HFF-Myc (cell line): ENCODE results near the gene ILRUN.
"Not testable (repeated sequence)": the region's sequence is repeated elsewhere in the genome, so short reads cannot be mapped to it uniquely, and the experiment has no call there.

Source experiments
- DNase-seq: peaks from one replicate; pipeline ENCODE4 v3.0.0-alpha.2; 2011; ENCODE audit warnings: low read depth; ENCODE audit errors: extremely low read depth
- H3K4me3 ChIP-seq: replicated peaks from 2 replicates; pipeline ENCODE4 v1.5.1; 2011; ENCODE audit warnings: low read depth, mild to moderate bottlenecking, control low read depth, low read length
- TF ChIP-seq, protein P1 (sequence below): IDR thresholded peaks from 2 replicates; pipeline ENCODE4 v1.5.1; 2012; ENCODE audit warnings: mild to moderate bottlenecking, low read depth, low read length, control low read depth; ENCODE audit errors: missing control alignments

ILRUN gene

DNA sequence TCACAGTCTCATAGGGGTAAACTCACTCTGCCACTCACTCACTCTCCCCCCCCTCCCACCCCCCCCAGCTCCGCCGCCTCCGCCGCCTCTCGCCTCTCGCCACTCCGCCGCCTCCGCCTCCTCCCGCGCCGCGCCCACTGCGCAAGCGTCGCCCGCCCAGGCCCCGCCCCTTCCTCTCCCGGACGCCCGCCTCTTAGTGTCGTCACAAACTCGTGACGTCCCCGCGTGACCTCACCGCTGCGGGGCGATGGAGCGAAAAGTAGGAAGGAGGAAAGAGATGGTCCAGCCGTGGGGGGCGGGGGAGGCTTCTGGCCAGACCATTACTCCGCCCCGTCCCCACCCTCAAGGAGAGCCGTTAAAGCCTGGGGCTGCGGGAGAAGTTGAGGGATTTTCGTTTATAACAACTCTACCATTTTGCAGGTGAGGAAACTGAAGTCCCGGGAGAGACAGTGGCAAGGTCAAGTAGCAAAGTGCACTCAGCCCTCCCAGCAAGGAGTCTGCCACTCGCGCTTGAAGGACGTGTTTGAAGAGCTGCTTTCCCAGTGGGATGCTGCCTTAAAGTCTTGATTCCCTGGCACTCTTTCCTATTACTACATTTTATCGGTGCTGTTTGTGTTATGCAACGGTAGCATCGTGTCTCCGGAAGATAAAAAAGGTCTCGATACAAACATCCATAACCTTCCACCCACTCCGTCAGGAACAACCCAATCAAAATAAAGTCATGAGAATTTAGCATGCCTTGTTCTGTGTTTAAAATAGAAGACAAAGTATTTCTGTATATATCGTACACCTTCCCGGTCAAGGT lies at the start of gene ILRUN:
TSS of gene ILRUN (minus strand) at position 29 of the 805 bp plus-strand sequence. CDS start 164 bp downstream, outside the sequence.
- DNase-seq: peak; percentile 61
- H3K4me3 ChIP-seq: peak within 1 kb of the TSS; percentile 93
- TF ChIP-seq, protein P1, sequence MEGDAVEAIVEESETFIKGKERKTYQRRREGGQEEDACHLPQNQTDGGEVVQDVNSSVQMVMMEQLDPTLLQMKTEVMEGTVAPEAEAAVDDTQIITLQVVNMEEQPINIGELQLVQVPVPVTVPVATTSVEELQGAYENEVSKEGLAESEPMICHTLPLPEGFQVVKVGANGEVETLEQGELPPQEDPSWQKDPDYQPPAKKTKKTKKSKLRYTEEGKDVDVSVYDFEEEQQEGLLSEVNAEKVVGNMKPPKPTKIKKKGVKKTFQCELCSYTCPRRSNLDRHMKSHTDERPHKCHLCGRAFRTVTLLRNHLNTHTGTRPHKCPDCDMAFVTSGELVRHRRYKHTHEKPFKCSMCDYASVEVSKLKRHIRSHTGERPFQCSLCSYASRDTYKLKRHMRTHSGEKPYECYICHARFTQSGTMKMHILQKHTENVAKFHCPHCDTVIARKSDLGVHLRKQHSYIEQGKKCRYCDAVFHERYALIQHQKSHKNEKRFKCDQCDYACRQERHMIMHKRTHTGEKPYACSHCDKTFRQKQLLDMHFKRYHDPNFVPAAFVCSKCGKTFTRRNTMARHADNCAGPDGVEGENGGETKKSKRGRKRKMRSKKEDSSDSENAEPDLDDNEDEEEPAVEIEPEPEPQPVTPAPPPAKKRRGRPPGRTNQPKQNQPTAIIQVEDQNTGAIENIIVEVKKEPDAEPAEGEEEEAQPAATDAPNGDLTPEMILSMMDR: no peak

DNA sequence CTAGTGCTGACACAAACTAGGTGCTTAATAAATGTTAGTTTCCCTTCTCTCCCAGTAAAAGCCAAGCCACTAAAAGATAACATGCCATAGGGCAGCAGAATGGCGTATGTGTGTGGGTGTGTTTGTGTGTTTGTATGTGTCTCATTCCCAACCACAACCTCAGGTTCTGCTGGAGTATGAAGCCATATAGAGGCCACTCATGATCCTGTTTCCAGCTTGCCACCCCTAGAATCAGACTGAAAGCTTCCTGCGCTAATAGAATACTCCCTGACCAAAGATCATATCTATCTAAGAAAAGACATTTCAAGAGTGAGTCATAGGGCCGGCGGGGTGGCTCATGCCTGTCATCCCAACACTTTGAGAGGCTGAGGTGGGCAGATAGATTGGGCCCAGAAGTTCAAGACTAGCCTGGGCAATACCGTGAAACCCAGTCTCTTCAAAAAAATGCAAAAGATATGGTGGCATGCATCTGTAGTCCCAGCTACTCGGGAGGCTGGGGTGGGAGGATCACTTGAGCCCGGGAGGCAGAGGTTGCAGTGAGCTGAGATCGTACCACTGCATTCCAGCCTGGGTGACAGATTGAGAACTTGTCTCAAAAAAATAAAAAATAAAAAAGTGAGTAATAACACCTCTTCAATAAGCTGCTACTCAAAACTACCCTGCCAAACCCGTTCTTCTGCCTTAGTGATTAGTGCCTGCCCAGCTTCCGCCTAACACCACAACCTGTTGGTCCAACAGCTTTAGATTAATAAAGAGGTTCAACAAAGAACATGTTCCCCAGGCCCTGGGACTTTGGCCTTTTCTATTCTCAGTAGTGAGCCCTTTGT lies 48.9 kb upstream of the ILRUN start:
- no peak for DNase-seq
- TF ChIP-seq, protein P1: no peak
- H3K4me3 ChIP-seq: no peak overlapping the region

DNA sequence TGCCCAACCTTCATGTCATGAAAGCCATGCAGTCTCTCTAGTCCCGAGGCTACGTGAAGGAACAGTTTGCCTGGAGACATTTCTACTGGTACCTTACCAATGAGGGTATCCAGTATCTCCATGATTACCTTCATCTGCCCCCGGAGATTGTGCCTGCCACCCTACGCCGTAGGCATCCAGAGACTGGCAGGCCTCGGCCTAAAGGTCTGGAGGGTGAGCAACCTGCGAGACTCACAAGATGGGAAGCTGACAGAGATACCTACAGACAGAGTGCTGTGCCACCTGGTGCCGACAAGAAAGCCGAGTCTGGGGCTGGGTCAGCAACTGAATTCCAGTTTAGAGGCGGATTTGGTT lies 47.7 kb upstream of the ILRUN start:
- H3K4me3 ChIP-seq, DNase-seq: not testable (repeated sequence)

DNA sequence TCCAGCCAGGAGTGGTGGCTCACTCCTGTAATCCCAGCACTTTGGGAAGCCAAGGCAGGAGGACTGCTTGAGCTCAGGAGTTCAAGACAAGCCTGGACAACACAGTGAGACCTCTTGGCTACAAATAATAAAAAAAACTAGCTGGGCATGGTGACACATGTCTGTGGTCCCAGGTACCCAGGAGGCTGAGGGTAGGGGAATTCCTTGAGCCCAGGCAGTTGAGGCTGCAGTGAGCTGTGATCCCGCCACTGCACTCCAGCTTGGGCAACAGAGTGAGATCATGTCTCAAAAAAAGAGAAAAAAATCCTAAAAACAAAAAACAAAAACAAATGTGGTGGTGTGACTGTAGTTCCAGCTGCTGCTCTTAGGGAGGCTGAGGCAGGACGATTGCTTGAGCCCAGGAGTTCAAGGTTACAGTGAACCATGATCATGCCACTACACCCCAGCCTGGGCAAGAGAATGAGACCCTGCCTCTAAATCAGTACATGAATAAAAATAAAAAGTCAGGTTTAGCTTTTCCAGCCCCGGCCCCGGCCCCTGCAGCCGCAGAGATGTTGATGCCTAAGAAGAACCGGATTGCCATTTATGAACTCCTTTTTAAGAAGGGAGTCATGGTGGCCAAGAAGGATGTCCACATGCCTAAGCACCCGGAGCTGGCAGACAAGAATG lies 47.2 kb upstream of the ILRUN start:
- H3K4me3 ChIP-seq: no peak overlapping the region
- TF ChIP-seq, protein P1: no peak
- DNase-seq: no peak

DNA sequence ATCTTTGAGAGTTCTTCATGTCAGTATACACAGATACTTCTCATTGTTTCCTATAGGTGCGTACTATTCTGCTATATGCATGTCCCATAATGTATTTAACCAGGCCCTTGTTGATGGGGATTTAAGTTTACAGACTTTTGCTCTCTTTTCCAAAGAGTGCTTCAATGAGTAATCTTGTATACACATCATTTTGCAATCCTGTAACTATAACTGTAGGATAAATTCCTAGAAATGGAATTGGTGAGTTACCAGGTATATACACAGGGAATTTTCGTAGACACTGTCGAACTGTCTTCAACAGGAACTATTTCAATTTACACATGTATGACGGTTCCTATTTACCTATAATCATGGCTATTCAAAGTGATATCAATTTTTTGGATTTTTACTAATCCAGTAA lies 45.5 kb upstream of the ILRUN start:
- no peak overlapping the region for H3K4me3 ChIP-seq
- TF ChIP-seq, protein P1: no peak
- DNase-seq: no peak

DNA sequence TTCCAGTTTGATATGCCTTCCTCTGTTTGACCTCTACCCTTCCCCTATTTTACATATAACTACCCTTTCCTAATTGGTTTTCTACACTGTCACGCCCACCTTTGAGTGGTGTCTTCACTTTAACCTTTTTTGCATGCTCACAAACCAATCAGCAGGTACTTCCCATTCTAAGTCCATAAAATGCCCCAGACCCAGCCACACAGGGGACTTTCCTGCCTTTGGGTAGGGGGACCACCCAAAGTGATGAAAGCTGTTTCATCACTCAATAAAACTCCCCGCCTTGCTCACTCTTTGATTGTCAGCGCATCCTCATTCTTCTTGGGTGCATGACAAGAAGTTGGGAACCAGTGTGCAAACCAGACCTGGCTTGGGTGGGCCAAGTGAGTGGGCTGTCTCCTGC lies 40.3 kb upstream of the ILRUN start:
- TF ChIP-seq, protein P1: no peak
- DNase-seq: no peak
- H3K4me3 ChIP-seq: no peak overlapping the region

DNA sequence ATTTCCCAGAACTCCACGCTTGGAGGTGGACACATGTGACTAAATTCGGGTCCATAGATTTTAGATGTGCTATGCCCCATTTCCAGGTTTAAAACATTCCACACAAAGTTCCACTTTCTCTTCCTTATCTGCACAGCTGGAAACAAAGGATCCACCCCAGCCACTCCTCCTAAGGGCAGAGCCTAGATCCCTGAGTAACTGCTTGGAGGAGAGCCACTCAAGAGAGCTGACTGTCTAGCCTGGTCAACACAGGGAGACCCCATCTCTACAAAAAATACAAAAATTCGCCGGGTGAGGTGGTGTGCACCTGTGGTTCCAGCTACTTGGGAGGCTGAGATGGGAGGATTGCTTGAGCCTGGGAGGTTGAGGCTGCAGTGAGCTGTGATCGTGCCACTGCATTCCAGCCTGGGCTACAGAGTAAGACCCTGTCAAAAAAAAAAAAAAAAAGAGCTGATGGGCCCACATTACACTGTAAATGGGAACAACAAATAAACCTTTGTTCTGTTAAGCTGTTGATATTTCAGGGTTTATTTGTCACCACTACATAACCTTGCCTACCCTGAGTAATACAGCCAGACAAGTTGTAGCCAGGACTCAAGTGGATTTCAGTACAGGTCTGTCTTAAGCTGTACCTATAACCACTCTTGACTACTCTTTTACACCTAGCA lies 35.0 kb upstream of the ILRUN start:
- TF ChIP-seq, protein P1: no peak
- no peak for DNase-seq
- no peak overlapping the region for H3K4me3 ChIP-seq
